Ammon's horn (tissue), 1 donor: ENCODE data around the gene AMZ2.
A peak's percentile ranks its signal among the peaks of the same experiment; 100 is the strongest.
"Not testable (repeated sequence)": the region's sequence is repeated elsewhere in the genome, so short reads cannot be mapped to it uniquely, and the experiment has no call there.

Experiments used
- DNase-seq: peaks from one replicate; pipeline ENCODE4 v3.0.0-alpha.2; 2016; ENCODE audit warnings: low spot score

The AMZ2 gene, protein sequence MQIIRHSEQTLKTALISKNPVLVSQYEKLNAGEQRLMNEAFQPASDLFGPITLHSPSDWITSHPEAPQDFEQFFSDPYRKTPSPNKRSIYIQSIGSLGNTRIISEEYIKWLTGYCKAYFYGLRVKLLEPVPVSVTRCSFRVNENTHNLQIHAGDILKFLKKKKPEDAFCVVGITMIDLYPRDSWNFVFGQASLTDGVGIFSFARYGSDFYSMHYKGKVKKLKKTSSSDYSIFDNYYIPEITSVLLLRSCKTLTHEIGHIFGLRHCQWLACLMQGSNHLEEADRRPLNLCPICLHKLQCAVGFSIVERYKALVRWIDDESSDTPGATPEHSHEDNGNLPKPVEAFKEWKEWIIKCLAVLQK

DNA sequence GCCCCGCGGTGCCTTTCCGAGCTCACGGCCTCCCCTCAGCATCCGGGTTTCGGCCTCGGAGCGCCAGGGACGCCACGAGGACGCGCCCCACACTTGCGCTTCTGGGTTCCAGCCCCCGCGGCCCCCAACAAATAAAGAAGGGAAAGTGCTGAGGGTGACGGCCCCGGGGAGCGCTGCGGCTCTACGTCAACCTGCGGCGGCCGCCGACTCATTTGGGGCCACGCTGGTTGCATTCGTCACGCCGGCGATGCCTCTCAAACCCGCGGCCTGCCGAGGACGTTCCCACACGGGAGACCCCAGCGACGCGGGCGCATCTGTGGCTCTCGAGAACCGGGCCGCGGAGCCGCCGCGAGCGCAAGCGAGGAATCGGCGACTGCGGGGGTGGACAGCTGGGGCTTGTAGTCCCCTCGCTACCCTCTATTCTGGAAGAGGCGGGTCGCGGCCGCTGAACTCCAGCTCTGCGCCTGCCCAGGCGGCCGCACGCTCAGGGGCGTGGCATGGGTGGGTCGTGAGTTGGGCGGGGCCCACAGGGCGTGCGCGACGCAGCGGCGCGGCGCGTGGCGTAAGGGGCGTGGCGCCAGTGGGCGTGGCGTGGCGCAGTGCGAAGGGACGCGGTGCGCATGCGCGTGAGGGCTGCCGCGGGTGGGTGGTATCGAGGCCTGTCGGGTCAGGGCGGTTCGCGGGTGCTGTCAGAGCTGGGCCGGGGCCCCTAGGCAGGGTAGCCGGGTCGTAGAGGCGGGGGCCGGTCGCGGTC, at the start of gene AMZ2:
AMZ2 (plus strand) TSS at position 599 of the 754 bp plus-strand sequence. CDS start 2,145 bp downstream, outside the sequence.
- peak; percentile 98 for DNase-seq

DNA sequence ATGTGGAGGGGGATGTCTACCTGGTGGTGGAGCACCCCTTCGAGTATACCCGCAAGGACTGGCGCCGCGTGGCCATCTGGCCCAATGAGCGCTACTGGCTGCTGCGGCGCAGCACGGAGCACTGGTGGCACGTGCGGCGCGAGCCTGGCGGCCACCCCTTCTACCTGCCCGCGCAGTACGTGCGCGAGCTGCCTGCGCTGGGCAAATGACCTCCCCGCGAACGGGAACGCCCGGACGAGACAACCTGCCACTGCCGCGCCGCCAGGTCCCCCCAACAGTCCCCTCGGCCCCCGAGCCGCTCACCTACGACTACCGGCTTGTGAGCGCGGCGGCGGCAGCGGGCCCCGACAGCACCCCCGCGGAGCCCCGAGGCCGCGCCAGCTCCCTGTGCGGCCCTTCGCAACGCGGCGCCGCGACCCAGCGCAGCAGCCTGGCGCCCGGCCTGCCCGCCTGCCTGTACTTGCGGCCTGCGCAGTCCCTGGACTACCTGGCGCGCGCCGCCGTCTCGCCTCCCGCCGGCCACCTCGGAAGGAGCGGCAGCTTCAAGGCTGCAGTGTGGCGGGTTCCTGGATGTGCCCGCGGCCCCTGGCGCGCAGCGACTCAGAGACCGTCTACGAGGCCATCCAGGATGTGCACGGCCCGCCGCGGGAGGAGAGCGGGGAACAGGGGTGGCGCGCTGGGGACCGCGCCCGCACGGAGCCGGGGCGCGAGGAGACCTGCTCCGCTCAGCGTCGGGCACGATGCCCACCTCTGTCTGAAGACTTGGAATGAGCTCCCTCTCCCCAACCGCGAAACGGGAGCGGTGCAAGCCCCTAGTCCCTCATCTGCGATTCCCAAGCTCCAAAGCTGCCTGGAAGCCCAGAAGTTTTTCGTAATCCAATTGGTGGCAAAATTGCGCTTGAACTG, 48.7 kb upstream of the AMZ2 start:
- DNase-seq = no peak

DNA sequence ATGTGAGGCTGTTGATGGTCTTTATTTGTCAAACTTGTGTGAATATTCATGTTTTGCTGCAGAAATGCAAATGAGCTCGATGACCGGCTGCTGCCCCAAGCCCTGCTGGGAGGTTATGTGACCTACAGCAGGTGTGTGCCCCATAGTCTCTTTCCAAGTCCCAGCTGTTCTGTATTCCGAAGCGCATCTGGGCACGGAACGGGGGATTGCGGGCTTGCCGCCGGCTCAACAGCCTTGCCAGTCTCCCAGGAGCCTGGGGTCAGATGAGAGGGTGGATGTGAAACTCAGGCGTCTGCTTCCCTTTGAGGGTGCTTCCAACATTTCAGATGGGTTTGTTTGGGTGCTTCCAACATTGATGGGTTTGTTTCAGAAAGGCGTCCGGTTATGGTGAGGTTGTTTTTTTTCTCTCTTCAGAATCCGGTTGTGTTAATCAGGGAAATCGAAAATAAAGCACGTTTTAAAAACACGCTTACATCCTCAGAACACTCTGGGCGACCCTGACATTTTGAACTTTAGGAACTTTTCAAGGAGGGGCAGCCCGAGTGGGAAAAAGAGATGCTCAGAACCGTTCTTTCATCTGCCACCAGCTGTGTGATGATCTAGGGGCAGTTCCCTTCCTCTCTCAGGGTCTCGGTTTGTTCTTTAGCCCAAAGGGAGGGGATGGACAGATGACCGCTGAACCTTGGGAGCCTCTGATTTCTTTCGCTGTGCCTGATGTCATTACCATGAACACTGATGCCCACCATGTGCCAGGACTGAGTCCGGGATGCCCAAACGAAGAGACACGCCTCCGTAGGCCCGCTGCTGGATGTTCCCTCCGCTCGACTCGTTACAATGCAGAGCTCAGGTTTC, 47.8 kb upstream of the AMZ2 start:
- no peak for DNase-seq

DNA sequence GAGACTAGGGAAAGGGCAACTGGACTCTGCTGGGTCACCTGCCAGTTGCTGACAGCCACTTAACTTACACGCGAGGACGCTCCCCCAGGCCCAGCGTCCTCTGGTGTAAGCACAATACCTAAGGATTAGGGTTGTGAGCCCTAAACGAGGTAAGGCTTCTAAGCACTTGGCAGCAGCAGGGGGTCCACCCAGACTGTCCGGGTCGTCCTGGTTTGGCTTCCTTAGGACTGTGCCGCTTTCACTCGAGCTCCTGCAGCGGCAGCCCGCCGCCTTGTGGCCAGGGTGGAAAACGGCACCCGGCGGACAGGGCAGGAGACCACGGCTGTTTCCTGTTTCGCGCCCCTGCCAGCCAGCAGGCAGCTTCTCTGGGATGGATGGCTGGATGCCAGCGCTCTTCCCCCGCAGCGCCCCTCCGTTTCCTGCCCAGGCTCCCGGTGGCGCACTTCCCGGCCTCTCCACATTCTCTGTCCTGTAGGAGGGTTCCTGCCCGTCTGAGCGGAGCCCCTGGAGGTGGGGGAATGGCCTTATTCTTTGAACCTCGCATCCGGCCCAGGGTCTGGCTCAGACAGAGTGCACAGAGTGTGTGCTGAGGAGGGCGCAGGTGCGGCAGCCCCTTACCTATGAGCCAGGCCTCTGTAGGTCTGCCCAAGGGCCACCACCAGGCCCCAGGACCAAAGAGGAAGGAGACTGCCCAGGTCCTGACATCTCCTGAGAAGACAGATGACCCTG, 47.0 kb upstream of the AMZ2 start:
- DNase-seq = peak; percentile 76

DNA sequence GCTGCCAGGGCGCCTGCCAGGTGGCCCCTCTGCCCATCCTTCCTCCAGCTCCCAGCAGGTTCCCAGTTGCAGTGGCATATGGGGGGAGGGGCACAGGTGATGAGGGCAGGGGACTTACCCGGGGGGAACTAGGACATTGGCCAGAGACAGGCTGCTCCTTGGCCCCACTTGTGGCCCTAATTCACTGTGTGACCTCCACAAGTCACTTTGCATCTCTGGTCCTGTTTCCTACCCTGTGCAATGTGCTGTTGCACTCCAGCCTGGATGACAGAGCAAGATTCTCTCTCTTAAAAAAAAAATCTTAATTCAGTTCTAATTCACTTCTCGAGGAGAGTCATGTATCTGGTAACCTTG, 46.4 kb upstream of the AMZ2 start:
- not testable (repeated sequence) for DNase-seq

DNA sequence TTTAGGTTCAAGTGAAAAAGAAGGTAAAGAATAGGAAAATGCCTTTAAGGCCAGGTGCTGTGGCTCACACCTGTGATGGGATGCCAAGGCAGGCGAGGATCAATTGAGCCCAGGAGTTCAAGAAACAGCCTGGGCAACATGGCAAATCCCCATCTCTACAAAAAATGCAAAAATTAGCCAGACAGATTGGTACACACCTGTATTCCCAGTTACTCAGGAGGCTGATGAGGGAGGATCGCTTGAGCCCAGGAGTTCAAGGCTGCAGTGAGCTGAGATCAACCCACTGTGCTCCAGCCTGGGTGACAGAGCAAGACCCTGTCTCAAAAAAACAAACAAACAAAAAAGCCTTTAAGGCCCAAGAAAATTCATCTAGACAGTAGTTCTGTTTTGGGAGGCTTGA, 45.5 kb upstream of the AMZ2 start:
- DNase-seq = not testable (repeated sequence)

DNA sequence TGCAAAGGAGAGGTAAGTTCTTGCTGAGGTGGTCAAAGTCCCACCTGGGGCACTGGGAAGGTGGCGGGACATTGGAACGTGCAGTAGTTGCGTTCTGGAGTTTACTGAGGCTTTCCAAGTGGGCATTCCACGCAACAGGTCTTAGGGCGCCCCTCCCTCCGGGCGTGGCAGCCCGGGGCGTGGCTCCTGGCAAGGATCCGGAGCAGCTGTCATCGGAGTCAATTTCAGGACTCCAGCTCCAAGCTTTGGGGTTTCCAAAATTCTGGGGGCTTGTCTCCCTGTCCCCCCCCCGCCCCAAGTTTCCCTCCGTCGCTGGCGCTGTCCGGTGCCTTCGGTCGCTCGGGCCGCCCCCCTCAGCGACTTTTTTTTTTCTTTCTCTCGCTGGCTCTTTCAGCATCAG, 43.1 kb upstream of the AMZ2 start:
- no peak for DNase-seq

DNA sequence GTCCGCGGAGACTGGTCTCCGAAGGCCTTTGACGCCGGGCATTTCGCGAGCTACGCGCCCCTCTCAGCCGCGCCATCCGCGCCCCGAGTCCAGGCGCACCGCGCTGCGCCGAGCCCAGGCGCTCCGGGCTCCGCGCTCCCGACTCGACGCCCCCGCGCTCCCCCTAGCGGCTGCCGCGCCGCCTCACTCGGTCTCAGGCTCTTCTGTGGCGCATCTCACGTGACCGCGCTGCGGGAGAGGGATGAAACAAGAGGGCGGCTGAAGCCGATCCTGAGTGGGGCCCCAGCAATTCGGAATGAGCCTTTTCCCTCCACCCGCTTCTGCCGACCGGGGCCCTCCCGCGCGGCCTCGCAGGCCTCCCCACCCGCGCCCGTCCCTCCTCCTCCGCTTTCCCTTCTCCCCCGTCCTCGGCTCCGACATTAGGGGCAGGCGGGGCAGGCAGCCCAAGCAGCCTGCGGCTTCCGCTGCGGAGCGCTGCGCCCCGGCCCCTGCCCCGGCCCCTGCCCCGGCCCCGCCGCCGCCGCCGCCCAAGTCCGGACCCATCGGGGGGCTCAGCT, 42.5 kb upstream of the AMZ2 start:
- DNase-seq = peak; percentile 97

DNA sequence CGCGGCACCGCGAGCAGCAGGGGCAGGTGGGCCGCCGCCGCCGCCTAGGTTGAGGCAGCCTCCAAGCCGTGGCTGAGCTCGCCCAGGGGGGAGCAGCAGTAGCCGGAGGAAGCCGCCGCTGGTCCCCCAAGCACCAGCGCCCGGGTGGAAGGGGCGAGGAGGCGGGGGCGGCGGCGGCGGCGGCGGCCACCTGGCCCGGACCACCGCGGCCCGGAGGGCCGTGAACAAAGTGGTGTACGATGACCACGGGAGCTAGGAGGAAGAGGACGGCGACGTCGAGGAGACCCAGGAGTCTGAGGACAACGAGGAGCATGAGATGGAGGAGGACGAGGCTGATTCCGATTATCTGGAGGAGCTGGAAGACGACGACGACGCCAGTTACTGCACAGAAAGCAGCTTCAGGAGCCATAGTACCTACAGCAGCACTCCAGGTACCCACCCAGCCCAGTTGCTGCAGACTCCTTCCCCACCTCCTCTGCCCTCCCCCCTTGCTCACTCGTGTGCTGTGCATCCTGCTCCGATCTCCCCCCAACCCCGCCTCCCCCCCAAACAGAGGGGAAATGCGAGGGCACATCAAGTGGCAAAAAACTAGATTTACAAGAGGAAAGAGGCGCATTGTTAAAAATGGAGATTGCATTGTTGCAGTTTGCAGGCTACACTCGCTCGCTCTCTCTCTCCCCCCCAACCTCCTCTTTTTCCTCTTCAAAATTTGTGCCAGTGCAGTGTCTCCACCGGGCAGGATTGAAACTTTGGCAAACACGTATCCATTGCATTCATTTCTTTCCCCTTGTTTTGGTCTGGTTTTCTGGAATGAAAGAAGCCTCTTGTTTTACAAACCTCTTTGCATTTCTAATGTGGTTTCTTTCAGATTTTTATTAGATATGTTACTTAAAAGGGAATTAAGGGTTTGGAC, 41.8 kb upstream of the AMZ2 start:
- DNase-seq = peak; percentile 48

DNA sequence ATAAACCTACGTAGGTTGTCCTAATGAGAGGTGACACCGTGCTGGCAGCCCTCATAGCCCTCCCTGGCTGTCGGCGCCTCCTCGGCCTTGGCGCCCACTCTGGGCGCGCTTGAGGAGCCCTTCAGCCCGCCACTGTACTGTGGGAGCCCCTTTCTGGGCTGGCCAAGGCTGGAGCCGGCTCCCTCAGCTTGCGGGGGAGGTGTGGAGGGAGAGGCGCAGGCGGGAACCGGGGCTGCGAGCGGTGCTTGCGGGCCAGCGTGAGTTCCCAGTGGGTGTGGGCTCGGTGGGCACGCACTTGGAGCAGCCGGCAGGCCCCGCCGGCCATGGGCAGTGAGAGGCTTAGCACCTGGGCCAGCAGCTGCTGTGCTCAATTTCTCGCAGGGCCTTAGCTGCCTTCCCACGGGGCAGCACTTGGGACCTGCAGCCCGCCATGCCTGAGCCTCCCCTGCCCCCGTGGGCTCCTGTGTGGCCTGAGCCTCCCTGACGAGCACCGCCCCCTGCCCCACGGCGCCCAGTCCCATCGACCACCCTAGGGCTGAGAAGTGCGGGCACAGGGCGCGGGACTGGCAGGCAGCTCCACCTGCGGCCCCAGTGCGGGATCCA, 40.1 kb upstream of the AMZ2 start:
- DNase-seq = no peak

DNA sequence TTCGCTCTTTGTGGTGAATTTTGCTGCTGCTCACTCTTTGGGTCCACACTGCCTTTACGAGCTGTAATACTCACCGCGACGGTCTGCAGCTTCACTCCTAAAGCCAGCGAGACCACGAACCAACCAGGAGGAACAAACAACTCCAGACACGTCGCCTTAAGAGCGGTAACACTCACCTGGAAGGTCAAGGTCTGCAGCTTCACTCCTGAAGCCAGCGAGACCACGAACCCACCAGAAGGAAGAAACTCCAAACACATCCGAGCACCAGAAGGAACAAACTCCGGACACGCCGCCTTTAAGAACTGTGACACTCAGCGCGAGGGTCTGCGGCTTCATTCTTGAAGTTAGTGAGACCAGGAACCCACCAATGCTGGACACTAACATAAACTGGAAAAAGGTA, 39.2 kb upstream of the AMZ2 start:
- not testable (repeated sequence) for DNase-seq

DNA sequence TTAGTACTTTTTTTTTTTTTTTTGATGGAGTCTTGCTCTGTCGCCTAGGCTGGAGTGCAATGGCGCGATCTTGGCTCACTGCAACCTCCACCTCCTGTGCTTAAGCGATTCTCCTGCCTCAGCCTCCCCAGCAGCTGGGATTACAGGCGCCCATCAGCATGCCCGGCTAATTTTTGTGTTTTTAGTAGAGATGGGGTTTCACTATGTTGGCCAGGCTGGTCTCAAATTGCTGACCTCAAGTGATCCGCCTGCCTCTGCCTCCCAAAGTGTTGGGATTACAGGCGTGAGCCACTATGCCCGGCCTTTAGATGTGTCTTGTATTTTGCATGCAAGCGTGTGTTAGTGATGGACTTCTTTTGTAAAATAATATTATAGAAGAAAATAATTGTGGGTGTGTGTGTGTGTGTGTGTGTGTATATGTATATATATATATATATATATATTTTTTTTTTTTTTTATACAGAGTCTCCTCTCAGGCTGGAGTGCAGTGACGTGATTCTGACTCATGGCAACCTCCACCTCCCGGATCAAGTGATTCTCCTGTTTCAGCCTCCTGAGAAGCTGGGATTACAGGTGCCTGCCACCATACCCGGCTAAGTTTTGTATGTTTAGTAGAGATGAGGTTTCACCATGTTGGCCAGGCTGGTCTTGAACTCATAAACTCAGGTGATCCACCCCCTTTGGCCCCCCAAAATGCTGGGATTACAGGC, 38.5 kb upstream of the AMZ2 start:
- DNase-seq = not testable (repeated sequence)

DNA sequence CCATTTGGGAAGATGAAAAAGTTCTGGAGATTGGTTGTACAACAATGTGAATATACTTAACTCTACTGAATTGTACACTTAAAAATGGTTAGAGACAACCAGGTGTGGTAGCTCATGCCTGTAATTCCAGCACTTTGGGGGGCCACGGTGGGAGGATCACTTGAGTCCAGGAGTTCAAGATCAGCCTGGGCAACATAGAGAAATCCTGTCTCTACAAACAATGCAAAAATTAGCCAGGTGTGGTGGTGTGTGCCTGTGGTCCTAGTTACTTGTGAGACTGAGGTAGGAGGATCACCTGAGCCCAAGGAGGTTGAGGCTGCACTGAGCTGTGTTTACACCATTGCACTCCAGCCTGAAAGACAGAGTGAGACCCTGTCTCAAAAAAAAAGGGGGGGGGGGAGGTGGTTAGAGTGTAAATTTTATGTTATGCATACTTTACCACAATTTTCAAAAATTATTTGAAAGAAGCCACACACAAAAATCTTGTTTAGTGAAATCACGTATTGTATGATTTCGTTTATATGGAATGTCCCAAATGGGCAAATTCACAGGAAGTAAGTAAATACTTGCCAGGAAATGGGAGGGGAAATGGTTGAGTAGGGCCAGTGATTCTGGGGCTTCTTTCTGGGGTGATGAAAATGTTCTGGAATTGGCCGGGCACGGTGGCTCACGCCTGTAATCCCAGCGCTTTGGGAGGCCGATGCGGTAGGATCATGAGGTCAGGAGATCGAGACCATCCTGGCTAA, 37.1 kb upstream of the AMZ2 start:
- no peak for DNase-seq

DNA sequence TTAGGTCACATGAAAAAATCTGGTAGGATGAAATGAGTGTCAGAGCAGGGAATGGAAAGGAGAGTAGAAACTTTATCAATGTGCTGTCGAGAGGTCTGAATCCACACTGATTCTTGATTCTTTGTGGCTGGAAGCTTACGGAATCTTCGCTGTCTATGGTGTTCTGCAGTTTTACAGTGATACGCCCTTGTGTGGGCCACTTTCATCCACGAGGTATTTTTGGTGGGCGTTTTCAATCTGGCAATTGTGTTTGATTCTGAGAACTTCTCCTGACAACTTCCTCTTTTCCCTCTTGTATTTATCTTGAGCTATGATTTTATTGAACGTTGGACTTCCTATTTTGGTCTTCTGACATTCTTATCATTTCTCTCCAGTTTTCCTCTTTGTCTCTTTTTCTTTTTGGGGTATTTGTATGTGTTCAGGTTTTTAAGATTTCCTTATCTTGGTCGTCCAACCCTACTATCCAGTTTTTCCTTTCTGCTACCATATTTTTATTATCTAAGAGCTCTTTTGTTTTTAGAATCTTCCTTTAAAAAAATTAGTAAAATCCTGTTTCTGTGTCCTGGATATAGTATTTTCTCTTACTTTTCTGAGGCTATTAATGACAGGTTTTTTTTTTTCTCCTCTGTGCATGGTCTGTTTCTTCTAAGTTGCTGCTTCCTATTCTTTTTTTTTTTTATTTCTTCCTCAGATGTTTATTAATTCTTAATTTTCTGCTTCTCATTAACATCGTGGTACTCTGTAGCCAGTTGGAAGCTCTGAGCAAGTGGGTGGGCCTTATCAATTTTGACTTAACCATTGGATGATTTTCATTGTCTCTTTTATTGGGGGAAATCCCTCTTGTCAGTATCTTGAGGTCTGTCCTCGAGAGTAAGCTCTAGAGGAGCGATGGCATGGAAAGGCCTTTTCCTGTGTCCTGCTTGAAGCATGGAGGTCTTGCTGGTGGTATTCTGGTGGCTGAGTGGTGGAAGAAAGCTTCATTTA, 34.1 kb upstream of the AMZ2 start:
- DNase-seq = not testable (repeated sequence)

DNA sequence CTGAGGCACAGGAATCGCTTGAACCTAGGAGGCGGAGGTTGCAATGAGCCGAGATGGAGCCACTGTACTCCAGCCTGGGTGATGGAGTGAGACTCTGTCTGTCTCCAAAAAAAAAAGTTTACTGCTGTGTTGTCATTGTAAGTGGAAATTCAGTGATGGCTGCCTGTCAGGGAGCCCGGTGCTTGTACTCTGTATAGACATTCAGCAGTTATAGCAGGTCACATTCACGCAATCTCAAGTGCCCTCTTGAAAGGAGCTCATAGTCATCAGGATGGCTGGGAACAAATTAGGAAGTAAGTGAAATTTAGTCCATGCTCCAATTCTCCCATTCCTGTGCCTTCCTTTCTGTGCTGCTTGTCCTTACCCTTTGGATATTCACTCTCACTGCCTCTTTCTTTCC, 32.4 kb upstream of the AMZ2 start:
- DNase-seq = not testable (repeated sequence)

DNA sequence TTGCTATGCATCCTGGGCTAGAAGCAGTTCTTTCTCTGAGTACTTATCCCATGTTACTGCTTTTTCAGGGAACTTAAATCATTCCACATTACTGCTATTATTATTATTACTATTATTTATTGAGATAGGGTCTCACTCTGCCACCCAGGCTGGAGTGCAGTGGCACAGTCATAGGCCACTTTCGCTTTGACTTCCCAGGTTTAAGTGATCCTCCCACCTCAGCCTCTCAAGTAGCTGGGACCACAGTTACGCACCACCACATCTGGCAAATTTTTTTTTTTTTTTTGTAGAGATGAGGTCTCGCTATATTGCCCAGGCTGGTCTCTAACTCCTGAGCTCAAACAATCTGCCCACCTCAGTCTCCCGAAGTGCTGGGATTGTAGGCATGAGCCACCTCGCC, 28.4 kb upstream of the AMZ2 start:
- DNase-seq = not testable (repeated sequence)
